Dermis microvascular lymphatic vessel endothelial cell (primary cell): Measurements from ENCODE around the gene CDC42BPA. TPM values are rescaled to one million over a fixed set of nuclear protein-coding genes. Genes with fewer than 3 reads are reported as not detected.
"Not testable (repeated sequence)": the region's sequence is repeated elsewhere in the genome, so short reads cannot be mapped to it uniquely, and the experiment has no call there.

Source experiments
- DNase-seq, 2 donors: peaks; one replicate each; pipeline versions ENCODE4 v3.0.0 to v3.0.0-alpha.2; 2010; ENCODE audit warnings: low read depth in 2 of 2
- total RNA-seq: library from RNA; depleted of rRNA; stranded (reverse); fragments of >200 nt; gene quantifications from 2 replicates; pipeline ENCODE4 v1.2.1, GENCODE V29; 2014

CDC42BPA gene
- total RNA-seq, 1 donor from 2014 or later = 53.0 TPM

- DNase-seq = no peak
These were observed 352.5 kb downstream of the CDC42BPA start for GRCh38 chr1:226965581-226966440.

GRCh38 chr1:226964611-226965486, 353.4 kb downstream of the CDC42BPA start:
- DNase-seq = no peak

- no peak for DNase-seq
These were observed 354.2 kb downstream of the CDC42BPA start for GRCh38 chr1:226964068-226964425.

DNA sequence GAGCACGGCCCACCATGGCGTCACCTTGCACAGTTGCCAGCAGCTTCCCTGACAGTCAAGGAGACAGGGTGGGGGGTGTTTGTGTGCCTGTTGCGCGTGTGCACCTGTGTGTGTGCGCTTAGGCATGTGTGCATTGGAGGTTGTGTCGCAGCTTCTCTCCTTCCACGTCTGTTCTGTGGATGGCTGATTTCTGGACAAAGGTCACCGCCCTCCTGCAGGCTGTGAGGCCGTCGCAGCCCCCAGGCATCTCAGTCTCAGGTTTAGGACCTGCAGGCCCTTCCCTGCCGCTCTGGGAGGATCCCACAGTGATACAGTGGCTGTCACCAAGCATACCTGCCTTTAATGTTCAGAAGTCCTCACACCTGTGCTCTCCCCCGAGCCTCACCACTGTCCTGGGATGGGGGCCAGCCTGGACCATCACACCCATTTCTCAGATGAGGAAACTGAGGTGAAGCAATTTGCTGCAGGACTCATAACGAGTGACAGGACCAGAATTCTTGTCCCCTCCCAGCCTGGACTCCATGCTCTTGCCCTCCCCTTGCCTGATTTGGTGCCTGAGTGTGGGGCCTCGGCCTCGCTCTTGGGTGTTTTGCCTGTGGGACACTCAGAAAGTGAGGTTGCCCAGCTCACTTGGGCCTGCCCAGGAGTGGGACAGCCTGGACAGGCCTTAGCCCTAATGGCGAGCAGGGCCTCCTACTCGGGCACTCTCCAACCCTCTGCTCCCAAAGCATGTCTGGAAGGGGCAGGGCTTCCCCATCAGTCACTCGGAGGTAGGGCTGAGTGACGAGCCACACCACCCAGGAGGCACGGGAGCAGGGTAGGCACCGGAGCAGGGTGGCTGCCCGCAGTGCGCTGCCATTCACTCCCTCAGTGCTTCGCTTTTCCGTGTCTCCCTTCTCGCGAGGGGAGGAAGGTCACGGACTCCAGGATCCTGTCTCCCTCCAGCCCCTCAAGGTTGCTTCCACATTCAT, 355.6 kb downstream of the CDC42BPA start:
- DNase-seq = no peak

DNA sequence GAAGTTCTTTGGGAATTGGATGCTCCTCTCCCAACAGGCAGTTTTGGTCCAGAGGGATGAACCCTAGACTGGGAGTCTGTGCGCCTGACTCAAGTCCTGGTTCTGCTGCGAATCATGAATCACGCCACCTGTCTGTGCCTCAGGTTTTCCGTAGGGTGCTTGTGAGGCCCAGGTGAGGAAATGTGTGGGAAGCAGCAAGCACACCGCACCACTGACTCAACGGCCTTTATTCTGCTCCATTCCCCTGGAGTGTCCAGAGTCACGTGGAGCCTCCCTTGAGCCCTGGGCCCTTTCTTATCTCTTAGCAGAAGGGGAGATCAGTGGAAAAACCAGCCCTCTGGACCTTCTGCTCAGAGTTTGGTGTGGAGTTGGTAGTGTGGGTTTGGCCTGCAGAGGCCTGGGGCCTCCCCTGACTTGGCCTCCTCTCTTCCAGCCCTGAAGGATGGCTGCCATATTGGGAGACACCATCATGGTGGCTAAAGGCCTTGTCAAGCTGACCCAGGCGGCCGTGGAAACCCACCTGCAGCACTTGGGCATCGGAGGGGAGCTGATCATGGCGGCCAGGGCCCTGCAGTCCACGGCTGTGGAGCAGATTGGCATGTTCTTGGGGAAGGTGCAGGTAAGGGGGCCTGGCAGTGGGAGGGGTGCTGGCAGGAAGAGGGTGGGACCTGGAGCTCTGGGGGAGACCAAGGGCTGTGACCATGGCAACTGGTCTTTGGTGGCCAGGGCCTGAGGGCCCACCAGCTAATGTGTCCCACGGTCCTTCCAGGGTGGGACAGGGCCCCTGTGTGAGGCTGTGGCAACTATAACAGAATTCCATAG, 357.1 kb downstream of the CDC42BPA start:
- DNase-seq = no peak

DNA sequence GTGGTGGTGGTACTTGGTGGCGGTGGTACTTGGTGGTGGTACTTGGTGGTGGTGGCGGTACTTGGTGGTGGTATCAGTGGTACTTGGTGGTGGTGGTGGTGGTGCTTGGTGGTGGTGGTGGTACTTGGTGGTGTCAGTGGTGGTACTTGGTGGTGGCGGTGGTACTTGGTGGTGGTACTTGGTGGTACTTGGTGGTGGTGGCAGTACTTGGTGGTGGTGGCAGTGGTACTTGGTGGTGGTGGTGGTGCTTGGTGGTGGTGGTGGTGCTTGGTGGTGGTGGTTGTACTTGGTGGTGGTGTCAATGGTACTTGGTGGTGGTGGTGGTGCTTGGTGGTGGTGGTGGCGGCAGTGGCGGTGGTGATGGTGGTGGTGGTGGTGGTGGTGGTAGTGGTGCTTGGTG, 358.0 kb downstream of the CDC42BPA start:
- DNase-seq = no peak

DNA sequence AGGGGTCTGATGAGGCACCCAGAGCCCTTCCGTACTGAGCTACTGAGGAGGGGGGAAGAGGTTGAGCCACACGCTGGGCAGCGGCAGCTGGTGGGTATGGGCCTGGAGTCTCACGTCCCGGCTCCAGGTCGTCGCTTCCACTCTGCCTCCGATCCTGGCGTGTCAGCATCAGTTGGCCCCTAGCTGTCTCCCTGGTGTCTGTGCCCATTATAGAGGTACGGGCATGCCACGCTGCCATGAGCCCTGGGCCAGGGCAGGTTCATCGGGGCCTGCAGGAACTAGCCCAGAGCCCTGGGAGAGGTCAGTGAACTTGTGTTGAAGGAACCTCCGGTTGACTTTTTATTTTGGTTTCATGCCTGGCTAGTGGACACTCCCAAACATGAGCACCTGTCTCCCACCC, 360.0 kb downstream of the CDC42BPA start:
- no peak for DNase-seq

- DNase-seq = no peak
These were observed 360.6 kb downstream of the CDC42BPA start for GRCh38 chr1:226957714-226958113.

- DNase-seq = no peak
These were observed 361.2 kb downstream of the CDC42BPA start for GRCh38 chr1:226956942-226957713.

GRCh38 chr1:226955857-226956256, 362.4 kb downstream of the CDC42BPA start:
- DNase-seq = not testable (repeated sequence)

GRCh38 chr1:226954777-226955176, 363.5 kb downstream of the CDC42BPA start:
- no peak for DNase-seq

DNA sequence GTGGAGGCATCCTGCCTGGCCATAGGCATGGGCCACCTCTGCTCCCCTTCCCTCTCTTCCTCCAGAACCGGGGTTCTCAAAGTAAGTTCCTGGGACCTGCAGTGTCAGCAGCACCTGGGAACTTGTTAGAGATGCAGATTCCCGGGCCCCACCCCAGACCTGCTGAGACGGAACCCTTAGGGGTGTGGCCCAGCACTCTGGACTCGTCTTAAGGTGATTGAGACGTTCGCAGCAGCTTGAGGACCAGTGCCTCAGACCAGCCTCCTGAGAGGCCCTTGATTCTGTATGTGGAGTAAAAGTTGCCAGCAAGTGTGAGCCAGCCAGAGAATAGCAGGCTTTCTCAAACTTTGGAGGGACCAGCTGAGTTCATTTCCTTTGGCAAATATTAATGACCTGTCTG, 364.0 kb downstream of the CDC42BPA start:
- no peak for DNase-seq

DNA sequence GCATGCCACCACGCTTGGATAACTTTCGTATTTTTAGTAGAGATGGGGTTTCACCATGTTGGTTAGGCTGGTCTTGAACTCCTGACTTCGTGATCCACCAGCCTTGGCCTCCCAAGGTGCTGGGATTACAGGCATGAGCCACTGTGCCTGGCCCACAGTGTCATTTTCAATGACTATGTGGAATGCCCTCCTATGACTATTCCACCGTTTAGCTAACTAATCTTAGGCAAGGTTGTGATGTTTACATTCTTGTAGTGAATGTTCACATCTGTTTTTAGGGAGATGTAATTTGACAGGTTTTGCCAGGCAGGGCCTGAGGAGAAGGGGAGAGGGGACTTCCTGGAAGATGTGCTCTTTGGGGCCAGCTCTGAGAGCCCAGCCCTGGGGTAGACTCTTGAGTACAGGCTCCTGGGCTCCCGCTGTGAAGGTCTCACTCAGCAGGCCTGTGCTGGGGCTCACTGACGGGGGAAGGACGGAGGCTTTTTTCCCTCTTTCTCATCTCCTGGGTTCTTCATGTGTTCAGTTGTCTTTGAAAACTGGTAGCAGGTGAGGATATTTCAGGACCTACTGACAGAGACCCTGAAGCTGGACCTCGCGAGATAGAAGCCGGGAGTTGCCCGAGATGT, 365.0 kb downstream of the CDC42BPA start:
- no peak for DNase-seq

- DNase-seq = no peak
These were observed 366.2 kb downstream of the CDC42BPA start for GRCh38 chr1:226952118-226952441.

DNA sequence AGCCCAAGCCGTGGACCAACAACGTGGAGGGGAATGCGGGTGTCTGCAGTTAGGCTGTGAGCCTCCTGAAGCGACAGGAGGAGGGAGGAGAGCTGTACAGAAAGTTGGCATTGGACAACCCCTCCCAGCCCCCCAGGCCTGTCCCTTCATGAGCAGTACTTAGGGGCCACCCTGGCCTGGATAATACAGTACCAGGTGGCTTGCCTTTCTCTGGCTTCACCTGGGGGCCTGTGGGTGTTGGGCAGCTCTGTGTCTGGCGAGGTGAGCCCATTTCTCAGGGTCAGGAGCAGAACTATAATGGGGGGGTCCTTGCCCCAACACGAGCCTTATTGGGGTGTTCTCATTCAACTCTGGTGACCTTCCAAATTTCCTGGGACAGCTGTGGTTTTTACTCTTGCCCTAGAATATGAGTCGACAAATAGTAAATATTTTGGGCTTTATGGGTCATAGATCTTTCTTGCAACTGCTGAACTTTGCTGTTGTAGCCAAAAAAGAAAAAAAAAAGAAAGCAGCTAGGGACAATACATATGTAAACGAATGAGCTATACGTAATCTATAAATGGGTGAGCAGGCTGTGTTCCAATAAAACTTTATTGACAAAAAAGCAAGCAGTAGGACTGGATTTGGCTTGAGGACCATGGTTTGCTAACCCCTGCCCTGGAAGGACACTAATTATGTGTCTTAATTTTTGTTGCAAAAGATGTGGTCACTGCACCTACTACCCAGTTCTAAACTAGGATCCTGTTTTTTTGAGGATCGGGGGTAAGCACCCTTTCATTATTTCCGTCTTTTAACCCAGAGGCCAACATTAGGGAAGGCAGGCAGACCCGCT, 366.8 kb downstream of the CDC42BPA start:
- DNase-seq = no peak

GRCh38 chr1:226950871-226951270, 367.4 kb downstream of the CDC42BPA start:
- no peak for DNase-seq

GRCh38 chr1:226950316-226950715, 368.0 kb downstream of the CDC42BPA start:
- DNase-seq = no peak

GRCh38 chr1:226949401-226949800, 368.9 kb downstream of the CDC42BPA start:
- DNase-seq = no peak

DNA sequence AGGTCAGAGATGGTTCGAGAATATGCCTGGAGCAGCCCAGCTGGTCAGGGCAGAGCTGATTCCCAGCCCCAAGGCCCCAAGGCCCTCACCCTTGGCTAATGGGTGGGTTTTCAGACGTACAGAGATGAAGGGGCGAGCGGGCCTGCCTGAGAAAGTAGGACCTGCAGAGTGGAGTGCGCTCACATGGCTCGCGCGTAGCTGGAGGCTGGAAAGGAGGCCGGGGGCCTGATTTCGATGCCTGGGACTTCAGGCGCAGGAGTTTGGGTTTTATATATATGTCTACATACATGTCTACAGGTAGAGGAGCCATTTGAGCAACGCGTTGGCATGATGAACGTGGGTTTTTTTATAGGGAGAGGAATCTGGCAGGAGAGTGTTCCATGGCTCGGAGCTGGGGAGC, 369.3 kb downstream of the CDC42BPA start:
- DNase-seq = no peak
